Naive thymus-derived CD4-positive, alpha-beta T cell (primary cell): ENCODE measurements around the gene IL1RL2. TPM values are rescaled to one million over a fixed set of nuclear protein-coding genes. Genes with fewer than 3 reads are reported as not detected.
A peak's percentile ranks its signal among the peaks of the same experiment; 100 is the strongest.

Source experiments
- ATAC-seq: fragments of 150-1000 bp; cut with Tn5 transposase; 2 replicates; pipeline ENCODE4 v1.10.0; 2021; ENCODE audit warnings: mild to moderate bottlenecking, moderate library complexity
- CTCF ChIA-PET: fragments of 350-600 bp; sonication (Branson Sonifier 250); formaldehyde crosslinking; loops from one replicate; lab custom pipeline; 2021; ENCODE audit warnings: antibody characterized with exemption; lab: Charles Lee
- POLR2A ChIA-PET: fragments of 350-600 bp; sonication (Branson Sonifier 250); formaldehyde crosslinking; loops from one replicate; lab custom pipeline; 2021; ENCODE audit warnings: antibody characterized with exemption, inconsistent platforms; lab: Charles Lee
- DNase-seq, 9 donors: peaks; one replicate each; pipeline versions ENCODE4 v3.0.0 to v3.0.0-alpha.2; 2020 to 2022; ENCODE audit warnings: mixed read lengths in 1 of 9
- H3K27ac ChIP-seq: one replicate; pipeline ENCODE4 v1.7.0; 2013; ENCODE audit warnings: mild to moderate bottlenecking, low read depth, low read length, moderate library complexity
- H3K27me3 ChIP-seq, 2 donors: one replicate each; pipeline ENCODE4 v1.7.0; 2013; ENCODE audit warnings: low read length in 2 of 2, mild to moderate bottlenecking in 2 of 2, moderate library complexity in 2 of 2; ENCODE audit not compliant: control insufficient read depth in 2 of 2, insufficient read depth in 2 of 2
- H3K36me3 ChIP-seq, 3 experiments: 1 replicate in 2 of 3; 2 replicates in 1 of 3; pipeline ENCODE4 v1.7.0; 2013; ENCODE audit warnings: low read length in 3 of 3, mild to moderate bottlenecking in 3 of 3, moderate library complexity in 1 of 3; ENCODE audit not compliant: insufficient read depth in 3 of 3, control insufficient read depth in 2 of 3
- H3K4me1 ChIP-seq, 2 donors: one replicate each; pipeline ENCODE4 v1.7.0; 2013; ENCODE audit warnings: low read length in 2 of 2, mild to moderate bottlenecking in 2 of 2, moderate library complexity in 1 of 2; ENCODE audit not compliant: control insufficient read depth in 2 of 2, insufficient read depth in 2 of 2
- H3K4me3 ChIP-seq: 2 replicates; pipeline ENCODE4 v1.7.0; 2013; ENCODE audit warnings: mild to moderate bottlenecking, low read length
- H3K9me3 ChIP-seq, 3 experiments: 1 replicate in 2 of 3; 2 replicates in 1 of 3; pipeline ENCODE4 v1.7.0; 2013; ENCODE audit warnings: low read length in 3 of 3; ENCODE audit not compliant: control insufficient read depth in 2 of 3
- H3K27ac Mint-ChIP-seq, 9 donors: one replicate each; pipeline ENCODE4 v1.8.0; 2020 to 2022; ENCODE audit warnings: mixed read lengths in 9 of 9, mild to moderate bottlenecking in 8 of 9, moderate library complexity in 5 of 9, inconsistent platforms in 2 of 9
- H3K27me3 Mint-ChIP-seq, 5 donors: one replicate each; pipeline ENCODE4 v1.8.0; 2021 to 2022; ENCODE audit warnings: mixed read lengths in 5 of 5, mild to moderate bottlenecking in 1 of 5
- H3K36me3 Mint-ChIP-seq, 5 donors: one replicate each; pipeline ENCODE4 v1.8.0; 2020 to 2022; ENCODE audit warnings: mixed read lengths in 5 of 5, mild to moderate bottlenecking in 3 of 5, inconsistent platforms in 1 of 5
- H3K4me1 Mint-ChIP-seq, 7 donors: one replicate each; pipeline ENCODE4 v1.8.0; 2020 to 2022; ENCODE audit warnings: mixed read lengths in 7 of 7, mild to moderate bottlenecking in 3 of 7, inconsistent platforms in 1 of 7
- H3K4me3 Mint-ChIP-seq, 10 donors: one replicate each; pipeline ENCODE4 v1.8.0; 2020 to 2022; ENCODE audit warnings: mild to moderate bottlenecking in 10 of 10, mixed read lengths in 10 of 10, moderate library complexity in 6 of 10, inconsistent platforms in 2 of 10
- H3K9me3 Mint-ChIP-seq, 11 donors: one replicate each; pipeline ENCODE4 v1.8.0; 2020 to 2022; ENCODE audit warnings: mixed read lengths in 11 of 11, mild to moderate bottlenecking in 4 of 11, inconsistent platforms in 1 of 11, moderate library complexity in 1 of 11
- intact Hi-C, 2 donors: fragments of 100-400 bp; cut with micrococcal nuclease; formaldehyde crosslinking; loops; one replicate each; pipeline ENCODE4 v1.15.1; 2023
- polyA plus RNA-seq, 2 donors: library from polyadenylated mRNA; unstranded; fragments of 300-500 nt; fragmentation: Illumina TruSeq; gene quantifications; one replicate each; pipeline ENCODE4 v1.2.3, GENCODE V29; 2021
- total RNA-seq, 6 experiments: library from RNA in 5 of 6; stranded (reverse) in 5 of 6; gene quantifications; 1 replicate in 5 of 6; 2 replicates in 1 of 6; pipeline ENCODE4 v1.2.3 and lab custom pipeline; 2021 to 2026

IL1RL2 gene
- total and polyA plus RNA-seq, 7 experiments from 2014 or later = 0.15 to 0.21 TPM; not detected in 5

DNA sequence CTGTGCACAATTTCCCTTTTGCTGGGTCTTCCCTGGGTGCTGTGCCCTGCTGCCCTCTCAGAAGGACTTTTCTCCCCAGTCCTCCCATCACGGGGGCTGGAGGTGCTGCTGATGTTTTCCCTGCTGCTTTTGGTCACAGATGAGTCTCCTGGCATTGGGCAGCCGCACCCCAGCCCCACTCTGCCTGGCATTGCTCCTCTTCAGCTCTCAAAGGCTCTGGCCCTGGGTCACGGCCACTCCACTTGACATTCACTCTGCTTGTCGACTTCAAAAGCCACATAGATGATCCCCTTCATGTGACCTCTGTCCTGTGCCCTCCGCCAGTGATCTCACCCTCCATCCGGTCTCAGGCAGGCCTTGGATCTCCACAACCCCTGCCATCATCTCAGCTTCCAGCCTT, 81.0 kb downstream of the IL1RL2 start:
- H3K4me1 ChIP-seq = no peaks in the 10 kb centered on the region
- H3K36me3 Mint-ChIP-seq = peaks cover 0 to 24% (median 0%) of the 10 kb centered on the region in 5 donors
- H3K27me3 Mint-ChIP-seq = peaks cover 0 to 22% (median 0%) of the 10 kb centered on the region in 5 donors
- no peak for ATAC-seq
- H3K27me3 ChIP-seq = no peaks in the 10 kb centered on the region
- H3K4me3 ChIP-seq = no peak overlapping the region
- no peak overlapping the region for H3K27ac ChIP-seq
- CTCF ChIA-PET = no interaction called here
- H3K4me1 Mint-ChIP-seq = peaks cover 7 to 36% (median 8%) of the 10 kb centered on the region in 7 donors
- H3K4me3 Mint-ChIP-seq = no peak overlapping the region
- no peak overlapping the region for H3K27ac Mint-ChIP-seq
- intact Hi-C loops = no loop called here
- POLR2A ChIA-PET = no interaction called here
- H3K9me3 ChIP-seq = no peaks in the 10 kb centered on the region
- H3K9me3 Mint-ChIP-seq = peaks cover 0 to 9% (median 0%) of the 10 kb centered on the region in 11 donors
- DNase-seq = no peak
- H3K36me3 ChIP-seq = no peaks in the 10 kb centered on the region

DNA sequence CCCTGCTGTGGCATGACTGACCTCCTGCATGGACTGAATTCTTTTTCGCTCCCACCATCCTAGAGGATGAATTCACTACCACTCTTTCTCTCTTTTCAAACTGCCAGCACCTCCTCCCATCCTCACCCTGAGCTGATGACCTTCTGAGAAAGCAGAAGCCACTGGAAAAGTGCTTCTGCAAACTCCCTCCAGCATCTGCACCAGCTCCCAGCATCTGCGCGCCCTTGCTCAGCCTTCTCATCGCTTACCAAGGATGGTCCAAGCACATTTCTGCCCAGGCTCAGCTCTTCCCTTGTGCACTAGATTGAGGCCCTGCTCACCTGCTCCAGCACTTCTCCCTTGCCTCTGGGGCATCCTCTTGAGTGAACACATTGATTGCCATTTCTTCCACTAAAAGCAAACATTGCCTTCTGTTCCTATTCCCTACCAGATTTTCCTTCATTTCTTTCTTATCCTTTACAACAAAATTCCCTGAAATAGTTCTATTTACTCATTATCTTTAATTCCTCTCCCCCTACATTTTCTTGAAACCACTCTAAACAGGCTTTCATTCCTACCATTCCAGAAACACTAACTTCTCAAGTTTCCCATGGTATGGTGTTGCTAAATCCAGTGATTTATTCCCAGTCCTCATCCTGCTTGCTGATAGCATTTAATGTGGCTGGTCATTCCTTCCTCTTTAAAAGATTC, 81.8 kb downstream of the IL1RL2 start:
- no peak overlapping the region for H3K4me3 ChIP-seq
- no peaks in the 10 kb centered on the region for H3K9me3 ChIP-seq
- H3K27ac ChIP-seq = no peak overlapping the region
- no peak overlapping the region for H3K4me3 Mint-ChIP-seq
- peaks cover 0 to 26% (median 0%) of the 10 kb centered on the region in 5 donors for H3K36me3 Mint-ChIP-seq
- H3K4me1 ChIP-seq = no peaks in the 10 kb centered on the region
- H3K4me1 Mint-ChIP-seq = peaks cover 7 to 37% (median 8%) of the 10 kb centered on the region in 7 donors
- no peaks in the 10 kb centered on the region for H3K27me3 ChIP-seq
- ATAC-seq = no peak
- no peak overlapping the region for H3K27ac Mint-ChIP-seq
- ChIA-PET CTCF (interaction anchor here (1.3 kb wide), 1 partner anchor 174 kb away, joined by 3 read pairs; no protein-coding TSS in a partner anchor), POLR2A (no interaction called here)
- intact Hi-C loops = no loop called here
- no peak for DNase-seq
- peaks cover 0 to 22% (median 0%) of the 10 kb centered on the region in 5 donors for H3K27me3 Mint-ChIP-seq
- H3K36me3 ChIP-seq = no peaks in the 10 kb centered on the region
- peaks cover 0 to 9% (median 0%) of the 10 kb centered on the region in 11 donors for H3K9me3 Mint-ChIP-seq

DNA sequence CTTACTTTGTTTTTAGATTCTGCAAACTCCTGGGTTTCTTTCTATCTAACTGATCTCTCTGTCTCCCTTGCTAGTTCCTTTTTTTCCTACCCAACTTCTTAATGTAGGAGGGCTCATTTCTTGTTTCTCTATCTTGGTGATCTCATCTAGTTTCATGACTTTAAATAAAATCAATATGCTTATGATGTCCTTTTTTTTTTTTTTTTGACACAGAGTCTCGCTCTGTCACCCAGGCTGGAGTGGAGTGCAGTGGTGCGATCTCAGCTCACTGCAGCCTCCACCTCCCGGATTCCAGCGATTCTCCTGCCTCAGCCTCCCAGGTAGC, 82.3 kb downstream of the IL1RL2 start:
- intact Hi-C loops = no loop called here
- Mint-ChIP-seq H3K4me1 (peaks cover 7 to 40% (median 8%) of the 10 kb centered on the region in 7 donors), H3K27me3 (peaks cover 0 to 22% (median 0%) of the 10 kb centered on the region in 5 donors), H3K9me3 (peaks cover 0 to 12% (median 0%) of the 10 kb centered on the region in 11 donors), H3K4me3 (no peak overlapping the region), H3K27ac (no peak overlapping the region), H3K36me3 (peaks cover 0 to 30% (median 0%) of the 10 kb centered on the region in 5 donors)
- Histone ChIP-seq H3K9me3 (no peaks in the 10 kb centered on the region), H3K4me3 (no peak overlapping the region), H3K27me3 (no peaks in the 10 kb centered on the region), H3K27ac (no peak overlapping the region), H3K4me1 (no peaks in the 10 kb centered on the region), H3K36me3 (no peaks in the 10 kb centered on the region)
- DNase-seq = no peak
- no peak for ATAC-seq
- CTCF ChIA-PET = interaction anchor here (1.3 kb wide), 1 partner anchor 174 kb away, joined by 3 read pairs; no protein-coding TSS in a partner anchor
- POLR2A ChIA-PET = no interaction called here

DNA sequence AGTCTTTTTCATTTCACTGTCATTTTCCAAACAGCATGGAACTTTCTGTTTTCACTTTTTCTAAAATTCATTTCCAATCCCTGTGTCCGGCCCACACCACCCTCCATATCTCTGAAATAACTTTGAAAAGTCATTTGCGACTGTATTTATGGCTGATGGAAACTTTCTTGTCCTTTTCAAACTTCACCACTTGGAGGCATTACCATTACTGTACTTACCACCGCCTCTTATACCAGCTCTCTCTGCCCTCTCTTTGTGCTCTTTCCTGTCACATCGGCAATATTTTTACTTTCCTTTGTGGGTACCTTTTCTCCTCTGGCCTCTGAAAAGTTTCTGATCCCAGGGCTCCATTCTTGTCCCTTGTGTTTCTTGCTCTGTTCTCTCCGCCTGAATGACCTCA, 85.0 kb downstream of the IL1RL2 start:
- H3K4me1 ChIP-seq = peaks cover 0 to 10% of the 10 kb centered on the region in 2 donors
- ChIA-PET CTCF (interaction anchor here (0.7 to 1.9 kb wide), 3 partner anchors 20 to 171 kb away, joined by 4 to 7 read pairs (median 6); no protein-coding TSS in a partner anchor), POLR2A (no interaction called here)
- peaks cover 0 to 18% (median 0%) of the 10 kb centered on the region in 11 donors for H3K9me3 Mint-ChIP-seq
- peaks cover 7 to 54% (median 10%) of the 10 kb centered on the region in 7 donors for H3K4me1 Mint-ChIP-seq
- H3K4me3 ChIP-seq = no peak overlapping the region
- peak overlapping the region in 3 of 9 donors; percentile 18 to 32 (median 28) for H3K27ac Mint-ChIP-seq
- H3K4me3 Mint-ChIP-seq = peak overlapping the region in 4 of 10 donors; percentile 5 to 55 (median 28)
- intact Hi-C loops = loop anchor here in 1 of 2 donors (1.0 kb wide), 2 partner anchors 171 to 177 kb away; no protein-coding TSS in a partner anchor
- peak; percentile 68 for ATAC-seq
- no peak overlapping the region for H3K27ac ChIP-seq
- no peaks in the 10 kb centered on the region for H3K9me3 ChIP-seq
- H3K36me3 Mint-ChIP-seq = peaks cover 0 to 45% (median 3%) of the 10 kb centered on the region in 5 donors
- DNase-seq = peak in 4 of 9 donors; percentile 16 to 32 (median 26)
- no peaks in the 10 kb centered on the region for H3K36me3 ChIP-seq
- no peaks in the 10 kb centered on the region for H3K27me3 ChIP-seq
- H3K27me3 Mint-ChIP-seq = peaks cover 0 to 22% (median 0%) of the 10 kb centered on the region in 5 donors

DNA sequence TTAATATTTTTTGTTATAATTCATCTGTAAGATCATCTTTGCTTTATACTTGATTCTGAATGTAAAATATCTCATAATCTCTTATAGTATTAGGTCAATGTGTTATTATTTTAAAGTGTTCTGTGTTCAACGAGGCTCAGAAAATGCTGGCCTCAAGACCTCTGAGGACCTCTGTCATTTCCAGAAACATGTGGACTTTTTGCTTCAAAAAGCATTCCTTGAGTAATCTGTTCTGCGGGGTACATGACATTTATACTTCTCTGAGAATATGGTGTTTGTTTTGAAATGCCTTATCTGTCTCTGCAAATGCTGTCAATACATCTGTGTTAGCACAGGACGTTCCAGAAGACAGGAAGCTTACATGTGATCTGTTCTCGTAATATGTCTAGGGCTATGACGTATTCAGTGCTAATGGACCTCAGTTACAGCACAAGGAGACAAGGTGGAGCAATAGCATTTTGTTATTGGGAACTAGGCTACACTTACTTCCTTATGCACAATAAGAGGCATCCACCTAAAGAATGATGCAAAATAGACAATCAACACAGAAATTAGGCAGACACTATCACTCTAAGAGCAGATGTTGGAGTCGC, 86.9 kb downstream of the IL1RL2 start:
- Mint-ChIP-seq H3K27ac (no peak overlapping the region), H3K27me3 (peaks cover 0 to 22% (median 0%) of the 10 kb centered on the region in 5 donors), H3K9me3 (peaks cover 0 to 21% (median 0%) of the 10 kb centered on the region in 11 donors), H3K36me3 (peaks cover 0 to 45% (median 3%) of the 10 kb centered on the region in 5 donors), H3K4me3 (no peak overlapping the region), H3K4me1 (peaks cover 7 to 72% (median 15%) of the 10 kb centered on the region in 7 donors)
- CTCF ChIA-PET = interaction anchor here (0.6 to 1.7 kb wide), 3 partner anchors 21 to 643 kb away, joined by 3 to 6 read pairs (median 4); no protein-coding TSS in a partner anchor
- Histone ChIP-seq H3K27me3 (no peaks in the 10 kb centered on the region), H3K9me3 (no peaks in the 10 kb centered on the region), H3K27ac (no peak overlapping the region), H3K36me3 (no peaks in the 10 kb centered on the region), H3K4me1 (peaks cover 0 to 19% of the 10 kb centered on the region in 2 donors), H3K4me3 (no peak overlapping the region)
- intact Hi-C loops = no loop called here
- DNase-seq (no peak), ATAC-seq (peak; percentile 66)
- POLR2A ChIA-PET = no interaction called here

DNA sequence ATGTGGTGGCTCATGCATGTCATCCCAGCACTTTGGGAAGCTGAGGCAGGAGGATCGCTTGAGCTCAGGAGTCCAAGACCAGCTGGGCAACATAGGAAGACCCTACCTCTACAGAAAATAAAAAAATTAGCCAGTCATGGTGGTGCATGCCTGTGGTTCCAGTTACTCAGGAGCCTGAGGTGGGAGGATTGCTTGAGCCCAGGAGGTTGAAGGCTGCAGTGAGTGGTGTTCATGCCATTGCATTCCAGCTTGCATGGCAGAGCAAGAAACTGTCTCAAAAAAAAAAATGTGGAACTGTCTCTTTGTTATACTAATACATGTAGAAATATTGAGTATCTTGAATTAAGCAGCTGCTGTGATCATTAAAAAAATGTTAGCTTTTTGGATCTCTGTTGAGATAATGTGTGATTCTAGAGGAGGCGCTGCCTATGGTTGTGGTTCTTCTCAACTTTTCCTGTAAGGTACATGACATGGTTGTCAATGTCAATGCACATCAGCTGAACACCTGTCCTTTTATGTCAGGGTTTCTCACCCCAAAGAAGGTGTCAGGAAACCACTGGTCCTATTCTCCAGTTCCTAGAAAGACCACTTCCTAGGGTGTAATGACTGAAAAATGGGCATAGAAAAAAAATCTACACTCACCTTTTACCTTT, 89.9 kb downstream of the IL1RL2 start:
- ATAC-seq (no peak), DNase-seq (no peak)
- Histone ChIP-seq H3K9me3 (no peaks in the 10 kb centered on the region), H3K4me3 (no peak overlapping the region), H3K4me1 (peaks cover 0 to 19% of the 10 kb centered on the region in 2 donors), H3K36me3 (no peaks in the 10 kb centered on the region), H3K27me3 (no peaks in the 10 kb centered on the region), H3K27ac (no peak overlapping the region)
- POLR2A ChIA-PET = no interaction called here
- CTCF ChIA-PET = interaction anchor here (0.7 to 1.9 kb wide), 3 partner anchors 36 to 1806 kb away, joined by 3 to 7 read pairs (median 6); partner anchors contain the start of gene NMS
- peaks cover 6 to 64% (median 14%) of the 10 kb centered on the region in 7 donors for H3K4me1 Mint-ChIP-seq
- peak overlapping the region in 2 of 9 donors; percentile 23 to 84 for H3K27ac Mint-ChIP-seq
- intact Hi-C loops = loop anchor here in 1 of 2 donors (1.0 to 2.0 kb wide), 2 partner anchors 18 to 26 kb away; no protein-coding TSS in a partner anchor
- peaks cover 0 to 6% (median 0%) of the 10 kb centered on the region in 5 donors for H3K27me3 Mint-ChIP-seq
- H3K4me3 Mint-ChIP-seq = peak overlapping the region in 1 of 10 donors; percentile 50
- peaks cover 0 to 14% (median 0%) of the 10 kb centered on the region in 11 donors for H3K9me3 Mint-ChIP-seq
- H3K36me3 Mint-ChIP-seq = peaks cover 0 to 32% (median 3%) of the 10 kb centered on the region in 5 donors
